Peyer's patch (tissue), 4 donors: Measurements from ENCODE around the gene KCNK1. TPM values are rescaled to one million over a fixed set of nuclear protein-coding genes. Genes with fewer than 3 reads are reported as not detected.

ENCODE experiments used
- DNase-seq, 3 donors: peaks; one replicate each; pipeline ENCODE4 v3.0.0-alpha.2; 2017 to 2019
- H3K27ac ChIP-seq, 4 donors: fragments of 200-600 bp; sonication (generic); one replicate each; pipeline ENCODE4 v1.5.1; 2016 to 2019
- H3K27me3 ChIP-seq, 2 donors: fragments of 200-600 bp; sonication (generic); one replicate each; pipeline ENCODE4 v1.5.1; 2019
- H3K36me3 ChIP-seq, 3 donors: fragments of 200-600 bp; sonication (generic); one replicate each; pipeline ENCODE4 v1.5.1; 2016 to 2019
- H3K4me1 ChIP-seq, 4 donors: fragments of 200-600 bp; sonication (generic); one replicate each; pipeline ENCODE4 v1.5.1; 2016 to 2019
- H3K4me3 ChIP-seq, 4 donors: fragments of 200-600 bp; sonication (generic); 1 replicate in 3 of 4; 2 replicates in 1 of 4; pipeline ENCODE4 v1.5.1; 2016 to 2019; ENCODE audit warnings: mild to moderate bottlenecking in 1 of 4
- H3K9me3 ChIP-seq, 4 donors: fragments of 200-600 bp; sonication (generic); one replicate each; pipeline ENCODE4 v1.5.1; 2016 to 2019; ENCODE audit warnings: mild to moderate bottlenecking in 1 of 4
- POLR2A ChIP-seq, 2 donors: fragments of 450-650 bp; IDR thresholded peaks; one replicate each; pipeline ENCODE4 v1.5.1; 2017; ENCODE audit warnings: antibody characterized with exemption in 2 of 2, mild to moderate bottlenecking in 2 of 2, moderate library complexity in 2 of 2
- total RNA-seq, 4 donors: library from RNA; depleted of rRNA; stranded (reverse); fragments of >200 nt; gene quantifications; one replicate each; pipeline ENCODE4 v1.1.0, GENCODE V29; 2016
- TF ChIP-seq, protein P1 (sequence below), 6 experiments: fragments of 450-650 bp in 4 of 6; fragments of 200-600 bp in 2 of 6; sonication (generic) in 1 of 6; IDR thresholded peaks; one replicate each; pipeline ENCODE4 v1.5.1; 2017 to 2019; ENCODE audit warnings: antibody characterized with exemption in 6 of 6, mild to moderate bottlenecking in 3 of 6, moderate library complexity in 1 of 6

KCNK1 gene
- total RNA-seq, 4 donors from 2014 or later: 17.2 to 22.2 (median 17.2) TPM; not detected in 1

GRCh38 chr1:233656032-233656635, 42.2 kb downstream of the KCNK1 start:
- Histone ChIP-seq H3K27me3 (no peaks in the 10 kb centered on the region), H3K4me3 (no peak overlapping the region), H3K4me1 (no peaks in the 10 kb centered on the region), H3K36me3 (no peaks in the 10 kb centered on the region), H3K9me3 (no peaks in the 10 kb centered on the region), H3K27ac (peak overlapping the region in 1 of 4 donors; percentile 68)
- TF ChIP-seq POLR2A (IDR thresholded peaks at IDR 0.05): no peak
- TF ChIP-seq, protein P1, sequence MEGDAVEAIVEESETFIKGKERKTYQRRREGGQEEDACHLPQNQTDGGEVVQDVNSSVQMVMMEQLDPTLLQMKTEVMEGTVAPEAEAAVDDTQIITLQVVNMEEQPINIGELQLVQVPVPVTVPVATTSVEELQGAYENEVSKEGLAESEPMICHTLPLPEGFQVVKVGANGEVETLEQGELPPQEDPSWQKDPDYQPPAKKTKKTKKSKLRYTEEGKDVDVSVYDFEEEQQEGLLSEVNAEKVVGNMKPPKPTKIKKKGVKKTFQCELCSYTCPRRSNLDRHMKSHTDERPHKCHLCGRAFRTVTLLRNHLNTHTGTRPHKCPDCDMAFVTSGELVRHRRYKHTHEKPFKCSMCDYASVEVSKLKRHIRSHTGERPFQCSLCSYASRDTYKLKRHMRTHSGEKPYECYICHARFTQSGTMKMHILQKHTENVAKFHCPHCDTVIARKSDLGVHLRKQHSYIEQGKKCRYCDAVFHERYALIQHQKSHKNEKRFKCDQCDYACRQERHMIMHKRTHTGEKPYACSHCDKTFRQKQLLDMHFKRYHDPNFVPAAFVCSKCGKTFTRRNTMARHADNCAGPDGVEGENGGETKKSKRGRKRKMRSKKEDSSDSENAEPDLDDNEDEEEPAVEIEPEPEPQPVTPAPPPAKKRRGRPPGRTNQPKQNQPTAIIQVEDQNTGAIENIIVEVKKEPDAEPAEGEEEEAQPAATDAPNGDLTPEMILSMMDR (IDR thresholded peaks at IDR 0.05): no peak
- no peak for DNase-seq

DNA sequence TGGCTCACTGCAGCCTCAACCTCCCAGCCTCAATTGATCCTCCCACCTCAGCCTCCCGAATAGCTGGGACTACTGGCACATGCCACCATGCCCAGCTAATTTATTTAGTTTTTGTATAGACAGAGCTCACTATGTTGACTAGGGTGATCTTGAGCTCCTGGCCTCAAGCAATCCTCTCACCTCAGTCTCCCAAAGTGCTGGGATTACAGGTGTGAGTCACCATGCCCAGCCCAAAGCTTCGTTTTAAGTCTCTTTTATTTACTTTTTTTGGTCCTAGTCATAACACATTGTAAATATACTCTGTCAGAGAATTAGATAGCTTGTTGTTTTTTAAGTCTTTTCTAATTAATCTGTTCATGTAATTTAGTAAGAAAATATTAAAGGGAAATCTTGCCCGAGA, 42.8 kb downstream of the KCNK1 start:
- Histone ChIP-seq H3K4me1 (no peaks in the 10 kb centered on the region), H3K9me3 (no peaks in the 10 kb centered on the region), H3K27me3 (no peaks in the 10 kb centered on the region), H3K36me3 (no peaks in the 10 kb centered on the region), H3K27ac (no peak overlapping the region), H3K4me3 (no peak overlapping the region)
- no peak for DNase-seq
- no peak for TF ChIP-seq POLR2A (IDR thresholded peaks at IDR 0.05)
- TF ChIP-seq, protein P1 (IDR thresholded peaks at IDR 0.05): no peak

GRCh38 chr1:233657466-233657865, 43.6 kb downstream of the KCNK1 start:
- H3K27me3 ChIP-seq: no peaks in the 10 kb centered on the region
- no peak overlapping the region for H3K27ac ChIP-seq
- no peak for DNase-seq
- no peaks in the 10 kb centered on the region for H3K4me1 ChIP-seq
- no peak overlapping the region for H3K4me3 ChIP-seq
- no peak for TF ChIP-seq POLR2A (IDR thresholded peaks at IDR 0.05)
- TF ChIP-seq, protein P1 (IDR thresholded peaks at IDR 0.05): no peak
- H3K9me3 ChIP-seq: no peaks in the 10 kb centered on the region
- no peaks in the 10 kb centered on the region for H3K36me3 ChIP-seq

DNA sequence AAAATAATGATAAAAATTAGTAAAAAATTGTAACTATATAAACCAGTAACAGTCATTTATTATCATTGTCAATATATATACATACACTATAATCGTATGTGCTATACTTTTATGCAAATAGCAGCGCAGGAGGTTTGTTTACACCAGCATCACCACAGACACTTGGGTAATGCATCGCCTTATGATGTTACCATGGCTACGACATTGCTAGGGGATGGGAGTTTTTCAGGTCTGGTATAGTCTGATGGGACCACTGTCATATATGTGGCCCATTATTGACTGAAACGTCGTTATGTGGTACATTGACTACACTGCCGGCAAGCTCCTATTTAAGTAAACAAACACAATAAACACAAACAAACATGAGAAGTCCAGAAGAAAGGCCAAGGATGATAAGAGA, 45.6 kb downstream of the KCNK1 start:
- H3K27me3 ChIP-seq: no peaks in the 10 kb centered on the region
- no peaks in the 10 kb centered on the region for H3K4me1 ChIP-seq
- no peaks in the 10 kb centered on the region for H3K9me3 ChIP-seq
- H3K4me3 ChIP-seq: no peak overlapping the region
- no peak overlapping the region for H3K27ac ChIP-seq
- TF ChIP-seq, protein P1 (IDR thresholded peaks at IDR 0.05): no peak
- no peak for TF ChIP-seq POLR2A (IDR thresholded peaks at IDR 0.05)
- no peak for DNase-seq
- H3K36me3 ChIP-seq: no peaks in the 10 kb centered on the region

DNA sequence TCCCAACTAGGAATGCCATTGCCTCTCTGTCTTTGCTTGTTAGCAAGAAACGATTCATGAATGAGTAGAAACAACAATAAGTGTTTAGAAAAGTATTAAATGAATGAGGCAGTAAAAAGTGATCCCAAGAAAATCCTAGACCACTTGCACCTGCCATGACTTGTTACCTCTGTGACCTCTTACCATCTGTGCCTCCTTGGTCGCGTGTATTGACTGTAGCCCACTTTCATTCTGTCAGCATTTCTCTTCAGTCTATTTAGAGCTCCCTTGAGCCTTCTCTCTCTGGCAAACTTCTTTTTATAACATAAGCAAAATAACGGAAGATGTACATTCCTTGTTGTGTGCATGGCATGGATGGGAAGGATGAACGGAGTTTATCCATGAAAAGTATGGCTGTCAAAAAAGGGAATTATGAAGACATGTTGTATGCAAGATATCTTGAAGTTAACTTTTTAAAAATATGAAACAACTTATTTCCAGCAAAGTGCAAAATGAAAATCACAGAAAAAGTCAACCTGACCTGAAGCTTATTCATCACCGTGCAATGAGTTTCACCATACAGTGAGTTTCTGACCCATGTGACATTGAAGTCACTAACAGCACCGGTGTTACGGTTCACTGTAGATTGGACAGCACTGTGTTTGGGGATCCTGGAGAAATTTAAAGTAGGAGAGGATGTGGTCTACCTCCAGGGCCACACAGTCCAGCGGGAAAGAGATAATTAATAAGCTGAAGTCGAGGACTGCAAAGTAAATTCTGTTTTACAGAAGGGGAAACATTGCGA, 47.7 kb downstream of the KCNK1 start:
- no peak for DNase-seq
- H3K36me3 ChIP-seq: no peaks in the 10 kb centered on the region
- H3K27me3 ChIP-seq: no peaks in the 10 kb centered on the region
- H3K27ac ChIP-seq: no peak overlapping the region
- TF ChIP-seq, protein P1 (IDR thresholded peaks at IDR 0.05): no peak
- TF ChIP-seq POLR2A (IDR thresholded peaks at IDR 0.05): no peak
- H3K4me1 ChIP-seq: no peaks in the 10 kb centered on the region
- no peaks in the 10 kb centered on the region for H3K9me3 ChIP-seq
- no peak overlapping the region for H3K4me3 ChIP-seq
